ENCODE measurements around the gene LMF2. TPM values are rescaled to one million over a fixed set of nuclear protein-coding genes. Genes with fewer than 3 reads are reported as not detected.
A peak's percentile ranks its signal among the peaks of the same experiment; 100 is the strongest.

Gene LMF2
- total and polyA plus RNA-seq, 2 of the 8 experiments (the other 6 are each of a cell fraction or from before 2014, with no cell fraction given): 34.3 to 62.9 TPM

GRCh38 chr22:50529416-50529896 lies 22.0 kb upstream of the LMF2 start:
- Histone ChIP-seq H2AK5ac (ENCODE audit: low read depth, low read length) (no peak overlapping the region; the same call in 1 of the 2 replicates), H3K18ac (ENCODE audit: extremely low read depth, low read length) (no peak overlapping the region), H4K5ac (ENCODE audit: insufficient read length, low read depth, low read length) (no peak overlapping the region), H3K4me1 (replicated peaks in 1 of 4; ENCODE audit: control insufficient read depth in 3 of 4, insufficient read depth in 4 of 4, low read length in 3 of 4) (peaks cover 0 to 26% (median 11%) of the 10 kb centered on the region in 4 experiments; a peak in 5 of 7 replicates), H3K27me3 (replicated peaks in 1 of 4; ENCODE audit: control insufficient read depth in 3 of 4, extremely low read depth in 1 of 4, insufficient read depth in 3 of 4, low read length in 3 of 4) (peaks cover 43 to 70% (median 60%) of the 10 kb centered on the region in 4 experiments), H3K9me3 (ENCODE audit: insufficient read depth in 2 of 2, low read depth in 1 of 2, low read length in 1 of 2) (no peaks in the 10 kb centered on the region), H3K27ac (ENCODE audit: low read depth, low read length) (no peak overlapping the region), H3K4me3 (ENCODE audit: extremely low read depth in 1 of 4, insufficient read depth in 2 of 4, low read depth in 3 of 4, low read length in 4 of 4) (peak overlapping the region in 1 of 4 experiments; percentile 68; a peak in 2 of 8 replicates), H2BK120ac (replicated peaks; ENCODE audit: low read depth, low read length) (no peak overlapping the region), H3K79me2 (ENCODE audit: control insufficient read depth in 1 of 2, insufficient read depth in 2 of 2, low read length in 2 of 2) (no peaks in the 10 kb centered on the region), H4K8ac (ENCODE audit: extremely low read depth, insufficient read depth, low read length) (peak overlapping the region; percentile 94), H2BK15ac (ENCODE audit: low read length) (no peak overlapping the region), H2BK12ac (ENCODE audit: low read depth, low read length) (no peak overlapping the region), H3K14ac (ENCODE audit: insufficient read length) (no peak overlapping the region), H4K91ac (replicated peaks; ENCODE audit: insufficient read length, low read length) (peak overlapping the region; percentile 42), H3K4me2 (ENCODE audit: insufficient read depth in 1 of 2, low read depth in 2 of 2, low read length in 2 of 2) (peak overlapping the region in 1 of 2 experiments; percentile 92; a peak in 2 of 4 replicates), H2BK20ac (ENCODE audit: low read length) (no peak overlapping the region), H2BK5ac (ENCODE audit: low read depth, low read length) (no peak overlapping the region), H3K4ac (replicated peaks; ENCODE audit: insufficient read length, low read depth, low read length) (no peak overlapping the region), H3K56ac (replicated peaks; ENCODE audit: insufficient read length, low read depth, low read length) (no peak overlapping the region), H3K9ac (replicated peaks in 1 of 4; ENCODE audit: extremely low read depth in 1 of 4, low read depth in 3 of 4, low read length in 3 of 4) (no peak overlapping the region), H2AFZ (ENCODE audit: low read length) (no peak overlapping the region), H3K23me2 (ENCODE audit: low read depth, low read length) (peaks cover 34% of the 10 kb centered on the region; the same call in 1 of the 2 replicates), H3K23ac (ENCODE audit: insufficient read length) (no peak overlapping the region), H3K36me3 (ENCODE audit: control insufficient read depth in 2 of 4, insufficient read depth in 4 of 4, low read length in 3 of 4) (no peaks in the 10 kb centered on the region), H3K79me1 (ENCODE audit: low read depth, low read length) (no peaks in the 10 kb centered on the region), H4K20me1 (replicated peaks in 1 of 2; ENCODE audit: control insufficient read depth in 1 of 2, insufficient read depth in 2 of 2, low read length in 2 of 2) (peaks cover 5 to 19% of the 10 kb centered on the region in 2 experiments)
- CTCF ChIA-PET (ENCODE audit: partially characterized antibody): interaction anchor here (1.0 to 1.3 kb wide), 2 partner anchors 9 to 76 kb away, joined by 3 read pairs; no protein-coding TSS in a partner anchor
- 47% methylated on average over 42 of the region's 50 CpGs; no CpG with 5 or more reads in 1 of the 2 experiments for WGBS, 2 experiments (ENCODE audit: extremely low coverage in 1 of 2, insufficient coverage in 1 of 2, insufficient read length in 1 of 2, insufficient replicate concordance in 2 of 2, low coverage in 1 of 2, low lambda C conversion rate in 2 of 2, missing lambda C conversion rate in 1 of 2)
- POLR2A ChIA-PET (ENCODE audit: partially characterized antibody): interaction anchor here (1.4 to 1.5 kb wide), 2 partner anchors 21 to 26 kb away, joined by 3 to 7 read pairs; partner anchors contain the start of genes LMF2 and NCAPH2
- FAIRE-seq (no peak), DNase-seq (ENCODE audit: low read depth in 1 of 2, low spot score in 2 of 2) (peak in 1 of 2 experiments; percentile 72)
- TF ChIP-seq EGR1 (IDR thresholded peaks at IDR 0.05; ENCODE audit: borderline replicate concordance, low read depth, low read length) (no peak), RNF2 (IDR thresholded peaks at IDR 0.05; ENCODE audit: borderline replicate concordance, low read depth, low read length, missing control alignments, poor library complexity, severe bottlenecking) (no peak), CEBPB (IDR thresholded peaks at IDR 0.05; ENCODE audit: low read depth, low read length) (no peak), TCF12 (IDR thresholded peaks at IDR 0.05; ENCODE audit: low read depth, low read length) (no peak), HDAC2 (IDR thresholded peaks at IDR 0.05; ENCODE audit: borderline replicate concordance in 1 of 2, low read depth in 2 of 2, low read length in 2 of 2) (no peak), RAD21 (IDR thresholded peaks at IDR 0.05 in 1 of 2, conservative IDR thresholded peaks at IDR 0.05 in 1 of 2; ENCODE audit: low read depth in 2 of 2, low read length in 2 of 2) (no peak), SIN3A (conservative IDR thresholded peaks at IDR 0.05 in 1 of 2, IDR thresholded peaks at IDR 0.05 in 1 of 2; ENCODE audit: low read depth in 1 of 2, low read length in 2 of 2) (no peak), BCL11A (IDR thresholded peaks at IDR 0.05; ENCODE audit: low read depth in 2 of 2, low read length in 2 of 2) (no peak), NANOG (IDR thresholded peaks at IDR 0.05; ENCODE audit: insufficient read depth, low read depth, low read length, poor library complexity, severe bottlenecking) (no peak), EZH2 (IDR thresholded peaks at IDR 0.05; ENCODE audit: low read depth, low read length, severe bottlenecking) (peak; percentile 80), MAX (IDR thresholded peaks at IDR 0.05) (peak; percentile 77)

Data from H1 (cell line).